Skeletal muscle tissue (tissue), 4 donors: Measurements from ENCODE around the gene PTGDR. TPM values are rescaled to one million over a fixed set of nuclear protein-coding genes. Genes with fewer than 3 reads are reported as not detected.

Experiments
- H3K27ac ChIP-seq: one replicate; pipeline ENCODE4 v1.7.0; 2013; ENCODE audit warnings: mild to moderate bottlenecking, low read depth, low read length, inconsistent platforms
- H3K27me3 ChIP-seq, 3 donors: one replicate each; pipeline ENCODE4 v1.7.0; 2013; ENCODE audit warnings: low read length in 3 of 3; ENCODE audit not compliant: control insufficient read depth in 3 of 3, insufficient read depth in 3 of 3
- H3K36me3 ChIP-seq, 3 donors: one replicate each; pipeline ENCODE4 v1.7.0; 2013; ENCODE audit warnings: low read length in 3 of 3; ENCODE audit not compliant: control insufficient read depth in 3 of 3, insufficient read depth in 3 of 3
- H3K4me1 ChIP-seq, 3 donors: one replicate each; pipeline ENCODE4 v1.7.0; 2013; ENCODE audit warnings: low read length in 3 of 3, mild to moderate bottlenecking in 3 of 3; ENCODE audit not compliant: control insufficient read depth in 3 of 3, insufficient read depth in 3 of 3
- H3K4me3 ChIP-seq, 3 donors: one replicate each; pipeline ENCODE4 v1.7.0; 2013; ENCODE audit warnings: low read length in 3 of 3
- H3K9ac ChIP-seq, 3 donors: one replicate each; pipeline ENCODE4 v1.7.0; 2013; ENCODE audit warnings: low read length in 3 of 3, mild to moderate bottlenecking in 3 of 3, moderate library complexity in 2 of 3, low read depth in 1 of 3
- H3K9me3 ChIP-seq, 3 donors: one replicate each; pipeline ENCODE4 v1.7.0; 2013; ENCODE audit warnings: low read length in 3 of 3; ENCODE audit not compliant: control insufficient read depth in 3 of 3
- total RNA-seq: library from RNA; depleted of rRNA; stranded (reverse); fragments of >200 nt; gene quantifications from one replicate; pipeline ENCODE4 v1.2.3, GENCODE V29; 2014
- donor health status: Osteomylitis.

PTGDR gene
- total RNA-seq, 1 donor from 2014 or later = under 0.01 TPM

DNA sequence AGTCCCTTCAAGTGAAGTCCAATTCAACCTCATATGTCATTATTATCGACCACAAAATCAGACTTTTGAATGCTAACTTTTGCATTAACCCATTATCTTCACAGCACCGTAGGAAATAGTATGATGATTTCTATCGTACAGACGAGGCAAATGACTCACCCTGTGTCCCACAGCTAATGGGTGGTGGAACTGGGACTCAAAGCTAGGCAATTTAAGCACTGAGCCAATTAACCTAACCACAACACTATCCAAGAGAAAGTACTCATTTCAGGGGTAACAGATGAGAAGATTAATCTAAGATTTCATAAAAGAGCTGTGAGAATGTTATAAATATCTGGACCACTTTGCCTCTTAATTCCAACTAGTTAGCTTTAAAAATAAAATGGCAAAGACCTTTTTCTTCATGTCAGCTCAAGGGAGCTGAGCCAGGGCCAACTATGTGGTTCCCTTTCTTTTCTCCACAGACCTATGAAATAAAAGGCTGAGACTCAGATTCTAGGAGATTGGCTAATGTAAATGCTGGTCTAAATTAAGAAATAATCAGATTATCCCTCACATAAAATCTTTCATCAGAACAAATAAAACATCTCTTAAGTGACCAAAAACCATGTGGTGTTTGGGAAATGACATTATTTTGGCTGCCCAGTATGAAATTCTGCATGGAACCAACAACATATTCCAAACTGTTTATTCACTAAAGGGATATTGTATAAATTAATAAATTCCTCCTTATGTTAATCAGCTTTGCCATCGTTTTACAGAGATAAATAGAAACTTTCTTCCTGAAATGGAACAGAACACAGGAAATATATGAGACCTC, 51.5 kb downstream of the PTGDR start:
- Histone ChIP-seq H3K27me3 (peaks cover 14 to 22% (median 15%) of the 10 kb centered on the region in 3 donors), H3K9me3 (no peaks in the 10 kb centered on the region), H3K27ac (no peak overlapping the region), H3K9ac (no peak overlapping the region), H3K4me3 (no peak overlapping the region), H3K36me3 (no peaks in the 10 kb centered on the region), H3K4me1 (peaks cover 5 to 11% (median 10%) of the 10 kb centered on the region in 3 donors)

DNA sequence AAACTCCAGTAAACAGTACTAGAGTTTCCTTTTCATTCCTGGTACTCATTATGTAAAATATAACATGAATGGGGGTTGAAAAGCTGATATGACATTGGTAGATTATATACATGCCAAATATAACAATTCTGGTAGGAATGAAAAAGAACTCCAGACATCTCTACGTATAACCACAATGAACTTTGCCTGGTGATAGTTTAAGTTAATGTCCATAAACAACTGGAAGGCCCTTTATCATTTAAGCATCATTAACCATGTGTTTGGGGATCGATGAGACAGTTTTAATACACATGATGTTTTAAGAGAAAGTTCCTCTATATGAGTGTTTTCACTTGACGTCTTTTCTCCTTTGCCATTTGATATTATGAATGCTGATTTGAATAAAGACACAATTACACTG, 52.4 kb downstream of the PTGDR start:
- no peak overlapping the region for H3K4me3 ChIP-seq
- H3K9me3 ChIP-seq = no peaks in the 10 kb centered on the region
- peaks cover 0 to 4% (median 2%) of the 10 kb centered on the region in 3 donors for H3K4me1 ChIP-seq
- H3K9ac ChIP-seq = no peak overlapping the region
- no peaks in the 10 kb centered on the region for H3K36me3 ChIP-seq
- no peak overlapping the region for H3K27ac ChIP-seq
- H3K27me3 ChIP-seq = peaks cover 8 to 14% (median 8%) of the 10 kb centered on the region in 3 donors

DNA sequence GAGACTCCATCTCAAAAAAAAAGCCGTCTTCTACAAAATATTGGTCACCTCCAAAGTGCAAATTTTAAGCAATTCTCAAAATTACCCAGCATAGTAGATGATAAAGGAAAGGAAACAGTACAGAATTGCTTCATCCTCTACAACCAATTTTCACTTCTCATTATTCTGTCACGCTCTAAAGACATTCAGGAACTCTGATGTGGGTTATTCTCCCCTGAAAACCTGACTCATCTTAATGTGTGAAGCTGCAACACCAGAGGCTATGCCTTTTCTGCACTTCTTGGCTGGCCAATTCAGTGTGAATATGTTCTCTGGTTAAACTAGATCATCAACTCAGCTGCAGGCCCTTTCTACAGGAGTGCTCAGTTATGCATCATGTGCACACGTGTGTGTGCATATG, 57.6 kb downstream of the PTGDR start:
- Histone ChIP-seq H3K4me3 (no peak overlapping the region), H3K27ac (no peak overlapping the region), H3K36me3 (no peaks in the 10 kb centered on the region), H3K9ac (no peak overlapping the region), H3K4me1 (no peaks in the 10 kb centered on the region), H3K9me3 (no peaks in the 10 kb centered on the region), H3K27me3 (no peaks in the 10 kb centered on the region)

DNA sequence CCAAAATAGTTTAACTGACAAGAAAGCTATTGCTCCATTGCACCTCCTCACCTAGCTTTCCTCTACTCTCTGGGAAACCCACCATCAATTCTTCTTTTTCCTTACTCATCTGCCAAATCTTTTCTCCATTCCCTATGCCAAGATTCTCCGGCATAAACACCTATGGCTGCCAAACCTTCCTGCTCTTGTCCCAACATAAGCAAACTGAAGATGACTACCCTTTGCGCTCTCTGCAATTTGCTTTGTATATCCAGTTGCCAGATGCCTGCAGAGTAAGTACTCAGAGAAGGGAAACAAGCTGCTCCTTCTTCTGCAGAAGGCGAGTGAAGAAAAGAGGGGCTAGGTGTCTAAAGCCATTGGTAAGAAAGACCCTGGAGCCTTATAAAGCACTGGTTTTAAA, 58.1 kb downstream of the PTGDR start:
- H3K27me3 ChIP-seq = no peaks in the 10 kb centered on the region
- H3K27ac ChIP-seq = no peak overlapping the region

More for the DNA sequence above, 58.1 kb downstream of the PTGDR start:
- no peaks in the 10 kb centered on the region for H3K4me1 ChIP-seq
- no peak overlapping the region for H3K9ac ChIP-seq
- H3K9me3 ChIP-seq = no peaks in the 10 kb centered on the region
- no peaks in the 10 kb centered on the region for H3K36me3 ChIP-seq
- H3K4me3 ChIP-seq = no peak overlapping the region

Other genes with a start within 250 kb of the PTGDR start
- 76.7 TPM for gene NID2, start 198.6 kb upstream of the PTGDR start, total RNA-seq
- gene PTGER2, start 46.6 kb downstream of the PTGDR start, total RNA-seq = 1.6 TPM